Thoracic aorta (tissue), 2 donors: ENCODE data around the gene TRIM28. TPM values are rescaled to one million over a fixed set of nuclear protein-coding genes. Genes with fewer than 3 reads are reported as not detected.

ENCODE experiments used
- ATAC-seq: fragments of 150-250 bp; one replicate; pipeline ENCODE4 v1.8.0; 2017; ENCODE audit warnings: low read depth; ENCODE audit not compliant: insufficient number of reproducible peaks, low FRiP score
- DNase-seq: peaks from one replicate; pipeline ENCODE4 v3.0.0-alpha.2; 2020; ENCODE audit warnings: low spot score
- H3K27ac ChIP-seq, 2 donors: fragments of 200-600 bp; sonication (generic); 1 replicate in 1 of 2; 2 replicates in 1 of 2; pipeline ENCODE4 v1.5.1; 2016; ENCODE audit warnings: mild to moderate bottlenecking in 2 of 2, moderate library complexity in 2 of 2
- H3K27me3 ChIP-seq: fragments of 200-600 bp; sonication (generic); replicated peaks from 2 replicates; pipeline ENCODE4 v1.6.0; 2016; ENCODE audit warnings: mild to moderate bottlenecking; ENCODE audit not compliant: insufficient read depth
- H3K36me3 ChIP-seq: fragments of 200-600 bp; sonication (generic); one replicate; pipeline ENCODE4 v1.5.1; 2016
- H3K4me1 ChIP-seq, 2 donors: fragments of 200-600 bp; sonication (generic); 1 replicate in 1 of 2; 2 replicates in 1 of 2; pipeline versions ENCODE4 v1.5.1 to v1.6.0; 2016; ENCODE audit warnings: low read depth in 2 of 2, mild to moderate bottlenecking in 1 of 2; ENCODE audit not compliant: control insufficient read depth in 1 of 2
- H3K4me3 ChIP-seq: fragments of 200-600 bp; sonication (generic); 2 replicates; pipeline ENCODE4 v1.5.1; 2016; ENCODE audit warnings: mild to moderate bottlenecking
- H3K9me3 ChIP-seq: fragments of 200-600 bp; sonication (generic); 2 replicates; pipeline ENCODE4 v1.5.1; 2016
- total RNA-seq, 2 donors: library from RNA; depleted of rRNA; stranded (reverse); fragments of >200 nt; gene quantifications; one replicate each; pipeline versions ENCODE4 v1.1.0 to v1.2.3, GENCODE V29; 2016
- TF ChIP-seq, protein P1 (sequence below): fragments of 200-600 bp; sonication (generic); IDR thresholded peaks from one replicate; pipeline ENCODE4 v1.5.1; 2019; ENCODE audit warnings: antibody characterized with exemption

Gene TRIM28
- total RNA-seq, 2 donors from 2014 or later = 192 to 204 TPM

GRCh38 chr19:58544591-58545285 lies 874 bp downstream of the TRIM28 start:
- Histone ChIP-seq H3K4me1 (peaks cover 20 to 21% of the 10 kb centered on the region in 2 donors), H3K9me3 (no peaks in the 10 kb centered on the region), H3K36me3 (peaks cover 27% of the 10 kb centered on the region), H3K27ac (peak overlapping the region; percentile 95 to 96), H3K4me3 (peak overlapping the region; percentile 84), H3K27me3 (no peaks in the 10 kb centered on the region)
- DNase-seq (no peak), ATAC-seq (peak; percentile 21)
- TF ChIP-seq, protein P1, sequence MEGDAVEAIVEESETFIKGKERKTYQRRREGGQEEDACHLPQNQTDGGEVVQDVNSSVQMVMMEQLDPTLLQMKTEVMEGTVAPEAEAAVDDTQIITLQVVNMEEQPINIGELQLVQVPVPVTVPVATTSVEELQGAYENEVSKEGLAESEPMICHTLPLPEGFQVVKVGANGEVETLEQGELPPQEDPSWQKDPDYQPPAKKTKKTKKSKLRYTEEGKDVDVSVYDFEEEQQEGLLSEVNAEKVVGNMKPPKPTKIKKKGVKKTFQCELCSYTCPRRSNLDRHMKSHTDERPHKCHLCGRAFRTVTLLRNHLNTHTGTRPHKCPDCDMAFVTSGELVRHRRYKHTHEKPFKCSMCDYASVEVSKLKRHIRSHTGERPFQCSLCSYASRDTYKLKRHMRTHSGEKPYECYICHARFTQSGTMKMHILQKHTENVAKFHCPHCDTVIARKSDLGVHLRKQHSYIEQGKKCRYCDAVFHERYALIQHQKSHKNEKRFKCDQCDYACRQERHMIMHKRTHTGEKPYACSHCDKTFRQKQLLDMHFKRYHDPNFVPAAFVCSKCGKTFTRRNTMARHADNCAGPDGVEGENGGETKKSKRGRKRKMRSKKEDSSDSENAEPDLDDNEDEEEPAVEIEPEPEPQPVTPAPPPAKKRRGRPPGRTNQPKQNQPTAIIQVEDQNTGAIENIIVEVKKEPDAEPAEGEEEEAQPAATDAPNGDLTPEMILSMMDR = no peak

- Histone ChIP-seq H3K36me3 (peaks cover 34% of the 10 kb centered on the region), H3K4me3 (peak overlapping the region; percentile 84), H3K27me3 (no peaks in the 10 kb centered on the region), H3K9me3 (no peaks in the 10 kb centered on the region), H3K4me1 (peaks cover 20 to 21% of the 10 kb centered on the region in 2 donors), H3K27ac (peak overlapping the region; percentile 61 to 63)
- TF ChIP-seq, protein P1 = no peak
- DNase-seq = no peak
- ATAC-seq = no peak
Measured at GRCh38 chr19:58545286-58546018, 1.6 kb downstream of the TRIM28 start.

DNA sequence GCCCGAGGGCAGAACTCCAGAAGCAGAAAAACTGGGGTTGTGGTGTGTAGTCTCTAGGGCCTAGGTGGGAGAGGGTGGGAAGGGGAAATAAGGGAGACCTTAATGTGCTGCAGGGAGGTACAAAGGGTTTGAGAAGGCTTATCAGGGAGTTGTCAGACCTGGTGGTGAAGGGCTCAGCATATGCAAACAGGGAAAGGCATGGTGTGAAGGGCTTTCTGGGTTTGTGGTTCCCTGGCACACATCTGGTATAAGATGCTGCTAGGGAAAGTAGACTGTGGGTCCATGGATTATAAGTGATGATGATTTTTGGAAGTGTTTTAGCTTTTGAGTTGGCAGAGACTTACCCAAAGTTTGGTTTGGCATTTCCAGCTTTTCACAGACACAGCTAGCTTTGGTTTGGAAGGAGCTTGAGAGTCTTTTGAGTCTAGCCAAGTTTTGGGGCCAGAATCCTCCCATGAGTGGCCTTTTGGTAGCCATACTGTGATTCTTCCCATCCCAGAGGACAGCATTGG lies 2.2 kb downstream of the TRIM28 start:
- Histone ChIP-seq H3K36me3 (peaks cover 39% of the 10 kb centered on the region), H3K9me3 (no peaks in the 10 kb centered on the region), H3K4me1 (peaks cover 20 to 21% of the 10 kb centered on the region in 2 donors), H3K27ac (peak overlapping the region in 1 of 2 donors; percentile 30), H3K4me3 (peak overlapping the region; percentile 84), H3K27me3 (no peaks in the 10 kb centered on the region)
- DNase-seq = no peak
- ATAC-seq = no peak
- TF ChIP-seq, protein P1 = no peak

- Histone ChIP-seq H3K27ac (no peak overlapping the region), H3K27me3 (no peaks in the 10 kb centered on the region), H3K4me3 (no peak overlapping the region), H3K9me3 (no peaks in the 10 kb centered on the region), H3K4me1 (peaks cover 20 to 21% of the 10 kb centered on the region in 2 donors), H3K36me3 (peaks cover 55% of the 10 kb centered on the region)
- TF ChIP-seq, protein P1 = no peak
- no peak for DNase-seq
- no peak for ATAC-seq
Measured at GRCh38 chr19:58547323-58548312, 3.8 kb downstream of the TRIM28 start.
